Measurements from ENCODE around the gene SERPINB2. TPM values are rescaled to one million over a fixed set of nuclear protein-coding genes. Genes with fewer than 3 reads are reported as not detected.

The SERPINB2 gene
- total RNA-seq: 1 to 10 TPM in 2 of 3 donors, not detected in 1; 1.4 to 9.0 TPM
- total RNA-seq (2013): 0.07 TPM

- WGBS (ENCODE audit: insufficient coverage): 60% methylated on average over 1 of the region's 1 CpG
- ATAC-seq: no peak
- Histone ChIP-seq H3K4me3 (ENCODE audit: low read length) (no peak within 1 kb of the TSS), H3K27me3 (ENCODE audit: control insufficient read depth, insufficient read depth, low read length) (no peaks in the 10 kb centered on the region), H3K4me1 (ENCODE audit: control insufficient read depth, insufficient read depth, low read length) (no peaks in the 10 kb centered on the region), H3K27ac (ENCODE audit: low read length) (no peak within 1 kb of the TSS), H3K36me3 (ENCODE audit: control insufficient read depth, insufficient read depth, low read length) (no peaks in the 10 kb centered on the region), H3K9me3 (ENCODE audit: control insufficient read depth, insufficient read depth, low read length) (no peaks in the 10 kb centered on the region)
- Mint-ChIP-seq H3K9me3 (no peaks in the 10 kb centered on the region), H3K4me1 (no peaks in the 10 kb centered on the region), H3K36me3 (no peaks in the 10 kb centered on the region), H3K27me3 (ENCODE audit: low read depth in 2 of 2) (peaks cover 15 to 20% of the 10 kb centered on the region in 2 donors), H3K4me3 (no peak within 1 kb of the TSS), H3K27ac (no peak within 1 kb of the TSS)
- intact Hi-C loops (cut with micrococcal nuclease): no loop called here
- no peak for TF ChIP-seq CTCF (IDR thresholded peaks at IDR 0.05)
- no peak for DNase-seq
Observed at GRCh38 chr18:63887424-63887823, at the start of gene SERPINB2. Gene SERPINB2, plus strand, starts transcription at chr18:63887705. Its CDS starts 3,740 bp downstream, at chr18:63891445.

- no peaks in the 10 kb centered on the region for H3K36me3 Mint-ChIP-seq
Observed at GRCh38 chr18:63843008-63843407, 44.5 kb upstream of the SERPINB2 start.

GRCh38 chr18:63844254-63844653 lies 43.3 kb upstream of the SERPINB2 start:
- Mint-ChIP-seq H3K36me3 (no peaks in the 10 kb centered on the region), H3K9me3 (no peaks in the 10 kb centered on the region), H3K27ac (no peak overlapping the region), H3K27me3 (ENCODE audit: low read depth in 2 of 2) (peaks cover 6 to 33% of the 10 kb centered on the region in 2 donors), H3K4me3 (no peak overlapping the region), H3K4me1 (no peaks in the 10 kb centered on the region)
- no peak for ATAC-seq
- peaks cover 5% of the 10 kb centered on the region for H3K27me3 ChIP-seq (ENCODE audit: control insufficient read depth, insufficient read depth, low read length)
- H3K4me1 ChIP-seq (ENCODE audit: control insufficient read depth, insufficient read depth, low read length): no peaks in the 10 kb centered on the region
- H3K27ac ChIP-seq (ENCODE audit: low read length): no peak overlapping the region
- peak in 1 of 2 donors; percentile 17 for DNase-seq
- intact Hi-C loops (cut with micrococcal nuclease): loop anchor here (1.0 kb wide), 1 partner anchor 326 kb away; no protein-coding TSS in a partner anchor
- peak; percentile 31 for TF ChIP-seq CTCF (IDR thresholded peaks at IDR 0.05)
- H3K36me3 ChIP-seq (ENCODE audit: control insufficient read depth, insufficient read depth, low read length): no peaks in the 10 kb centered on the region
- no peaks in the 10 kb centered on the region for H3K9me3 ChIP-seq (ENCODE audit: control insufficient read depth, insufficient read depth, low read length)
- 13% methylated on average over 3 of the region's 3 CpGs for WGBS (ENCODE audit: insufficient coverage)
- H3K4me3 ChIP-seq (ENCODE audit: low read length): no peak overlapping the region

More at GRCh38 chr18:63843008-63843407, 44.5 kb upstream of the SERPINB2 start:
- Mint-ChIP-seq H3K27me3 (ENCODE audit: low read depth in 2 of 2) (peaks cover 6 to 33% of the 10 kb centered on the region in 2 donors), H3K4me3 (no peak overlapping the region), H3K9me3 (no peaks in the 10 kb centered on the region), H3K4me1 (no peaks in the 10 kb centered on the region), H3K27ac (no peak overlapping the region)
- ATAC-seq: no peak
- H3K27me3 ChIP-seq (ENCODE audit: control insufficient read depth, insufficient read depth, low read length): peaks cover 5% of the 10 kb centered on the region
- no peaks in the 10 kb centered on the region for H3K36me3 ChIP-seq (ENCODE audit: control insufficient read depth, insufficient read depth, low read length)
- H3K27ac ChIP-seq (ENCODE audit: low read length): no peak overlapping the region
- TF ChIP-seq CTCF (IDR thresholded peaks at IDR 0.05): no peak
- H3K4me3 ChIP-seq (ENCODE audit: low read length): no peak overlapping the region
- no peaks in the 10 kb centered on the region for H3K9me3 ChIP-seq (ENCODE audit: control insufficient read depth, insufficient read depth, low read length)
- DNase-seq: no peak
- intact Hi-C loops (cut with micrococcal nuclease): no loop called here
- H3K4me1 ChIP-seq (ENCODE audit: control insufficient read depth, insufficient read depth, low read length): no peaks in the 10 kb centered on the region
- 81% methylated on average over 7 of the region's 7 CpGs for WGBS (ENCODE audit: insufficient coverage)

- no peaks in the 10 kb centered on the region for H3K9me3 ChIP-seq (ENCODE audit: control insufficient read depth, insufficient read depth, low read length)
- Mint-ChIP-seq H3K27ac (no peak overlapping the region), H3K36me3 (no peaks in the 10 kb centered on the region), H3K4me1 (no peaks in the 10 kb centered on the region), H3K9me3 (no peaks in the 10 kb centered on the region), H3K4me3 (no peak overlapping the region), H3K27me3 (ENCODE audit: low read depth in 2 of 2) (peaks cover 9 to 18% of the 10 kb centered on the region in 2 donors)
- DNase-seq: peak in 1 of 2 donors; percentile 18
- H3K36me3 ChIP-seq (ENCODE audit: control insufficient read depth, insufficient read depth, low read length): no peaks in the 10 kb centered on the region
- 9% methylated on average over 2 of the region's 2 CpGs for WGBS (ENCODE audit: insufficient coverage)
- no peak for TF ChIP-seq CTCF (IDR thresholded peaks at IDR 0.05)
- H3K27ac ChIP-seq (ENCODE audit: low read length): no peak overlapping the region
- no peak for ATAC-seq
- no peak overlapping the region for H3K4me3 ChIP-seq (ENCODE audit: low read length)
- no peaks in the 10 kb centered on the region for H3K4me1 ChIP-seq (ENCODE audit: control insufficient read depth, insufficient read depth, low read length)
- H3K27me3 ChIP-seq (ENCODE audit: control insufficient read depth, insufficient read depth, low read length): peaks cover 5% of the 10 kb centered on the region
- intact Hi-C loops (cut with micrococcal nuclease): loop anchor here (1.0 kb wide), 1 partner anchor 330 kb away; no protein-coding TSS in a partner anchor
Observed at GRCh38 chr18:63848159-63848558, 39.3 kb upstream of the SERPINB2 start.

All from natural killer cell (primary cell).